8988T (cell line): ENCODE data around the gene HAGH.
A peak's percentile ranks its signal among the peaks of the same experiment; 100 is the strongest.
"Not testable (repeated sequence)": the region's sequence is repeated elsewhere in the genome, so short reads cannot be mapped to it uniquely, and the experiment has no call there.

ENCODE experiments used
- DNase-seq: peaks from one replicate; pipeline ENCODE4 v3.0.0; 2011

The HAGH gene

GRCh38 chr16:1826691-1827573 is at the start of gene HAGH, which contains the start of gene FAHD1:
Gene HAGH (minus strand): TSS chr16:1826825. CDS start chr16:1826787, 38 bp downstream.
Gene FAHD1 (plus strand): TSS chr16:1827206. CDS start chr16:1827239, 33 bp downstream.
- DNase-seq, result peak; percentile 90

DNA sequence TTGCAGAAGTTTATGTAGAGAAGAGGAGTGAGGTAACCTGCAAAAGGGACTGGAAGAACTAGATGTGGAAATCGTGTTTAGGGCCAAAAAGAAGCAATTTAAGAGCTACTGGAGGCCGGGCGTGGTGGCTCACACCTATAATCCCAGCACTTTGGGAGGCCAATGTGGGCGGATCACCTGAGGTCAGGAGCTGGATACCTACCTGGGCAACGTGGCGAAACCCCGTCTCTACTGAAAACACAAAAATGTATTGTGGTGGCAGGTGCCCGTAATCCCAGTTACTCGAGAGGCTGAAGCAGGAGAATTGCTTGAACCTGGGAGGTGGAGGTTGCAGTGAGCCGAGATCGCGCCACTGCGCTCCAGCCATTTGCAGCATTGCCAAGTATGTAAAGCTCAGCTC is 49.4 kb upstream of the HAGH start:
- DNase-seq, result not testable (repeated sequence)

GRCh38 chr16:1874854-1875253 is 48.2 kb upstream of the HAGH start:
- DNase-seq, result no peak

GRCh38 chr16:1871974-1872635 is 45.5 kb upstream of the HAGH start, which contains the start of gene MEIOB:
Gene MEIOB (minus strand): TSS chr16:1872164. CDS start chr16:1868175, 3,989 bp downstream.
- no peak for DNase-seq

DNA sequence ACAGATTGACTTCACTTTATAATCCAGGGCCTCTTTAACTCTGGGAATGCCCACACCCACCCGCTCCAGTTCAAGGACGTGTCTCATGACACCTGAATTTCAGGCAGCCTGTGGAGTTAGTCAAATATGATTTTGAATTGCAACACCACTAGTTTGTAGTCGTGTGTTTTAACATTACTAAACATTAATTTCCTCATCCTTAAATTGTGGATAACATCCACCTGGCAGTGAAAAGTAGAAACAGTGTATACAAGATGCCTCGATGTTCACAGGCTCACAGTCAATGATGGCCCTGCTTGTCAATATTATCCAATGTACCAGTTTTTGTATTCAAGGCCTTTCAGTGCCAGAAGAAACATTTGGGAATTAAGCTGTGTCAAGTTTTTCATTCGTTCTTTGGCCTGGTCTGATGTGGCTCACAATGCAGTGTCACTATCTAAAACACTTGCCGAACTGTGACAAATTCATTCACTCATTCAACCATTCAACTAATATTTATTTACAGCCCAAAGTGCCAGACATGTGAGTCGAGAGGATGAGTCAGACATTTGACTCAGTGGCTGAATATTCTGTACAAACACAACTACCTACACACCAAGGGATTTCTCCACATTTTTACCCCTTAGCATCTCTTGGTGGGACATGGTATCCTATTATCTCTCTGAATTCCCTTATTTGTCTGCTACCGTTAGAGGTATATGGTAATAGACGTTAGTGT is 43.9 kb upstream of the HAGH start:
- peak; percentile 40 for DNase-seq

- DNase-seq, result no peak
Observed at GRCh38 chr16:1865902-1866690, 39.5 kb upstream of the HAGH start.

DNA sequence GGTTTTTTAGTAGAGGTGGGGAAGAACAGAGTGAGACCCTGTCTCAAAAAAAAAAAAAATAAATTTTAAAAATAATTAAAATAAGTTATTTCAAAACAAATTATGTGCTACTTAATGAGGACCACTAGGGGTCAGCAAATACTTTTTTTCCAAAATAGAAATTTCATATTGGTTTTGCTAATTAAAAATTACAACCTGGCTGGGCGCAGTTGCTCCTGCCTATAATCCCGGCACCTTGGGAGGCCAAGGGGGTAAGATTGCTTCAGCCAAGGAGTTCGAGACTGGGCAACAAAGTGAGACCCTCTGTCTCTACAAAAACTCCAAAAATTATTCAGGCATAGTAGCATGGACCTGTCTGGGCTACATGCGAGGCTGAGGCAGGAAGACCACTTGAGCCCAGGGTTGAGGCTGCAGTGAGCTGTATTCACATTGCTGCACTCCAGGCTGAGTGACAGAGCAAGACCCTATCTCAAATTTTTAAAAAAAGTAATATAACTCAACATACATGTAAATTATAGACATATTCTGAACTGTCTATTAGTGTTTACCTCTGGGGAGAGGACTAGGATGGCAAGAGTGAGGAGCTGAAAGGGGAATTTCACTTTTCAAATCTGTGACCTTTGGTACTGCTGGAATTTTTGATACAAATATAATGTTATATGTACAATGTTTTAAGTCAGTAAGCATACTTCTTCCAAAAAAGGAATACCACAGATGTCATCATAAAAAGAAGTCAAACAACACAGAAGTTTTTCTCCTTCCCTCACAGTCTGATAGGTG is 37.2 kb upstream of the HAGH start:
- no peak for DNase-seq

DNA sequence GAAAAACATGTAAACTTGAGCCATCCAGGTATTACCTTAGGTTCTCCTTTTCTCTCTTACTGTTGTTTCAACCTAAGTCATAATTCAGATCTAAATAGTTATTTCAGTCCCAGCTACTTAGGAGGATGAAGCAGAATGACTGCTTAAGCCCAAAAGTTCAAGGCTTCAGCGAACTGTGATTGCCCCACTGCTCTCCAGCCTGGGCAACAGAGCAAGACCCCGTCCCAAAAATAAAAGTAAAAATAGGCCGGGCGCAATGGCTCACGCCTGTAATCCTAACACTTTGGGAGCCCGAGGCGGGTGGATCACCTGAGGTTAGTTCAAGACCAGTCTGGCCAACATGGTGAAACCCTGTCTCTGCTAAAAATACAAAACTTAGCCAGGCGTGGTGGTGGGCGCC is 35.8 kb upstream of the HAGH start:
- DNase-seq, result no peak

DNA sequence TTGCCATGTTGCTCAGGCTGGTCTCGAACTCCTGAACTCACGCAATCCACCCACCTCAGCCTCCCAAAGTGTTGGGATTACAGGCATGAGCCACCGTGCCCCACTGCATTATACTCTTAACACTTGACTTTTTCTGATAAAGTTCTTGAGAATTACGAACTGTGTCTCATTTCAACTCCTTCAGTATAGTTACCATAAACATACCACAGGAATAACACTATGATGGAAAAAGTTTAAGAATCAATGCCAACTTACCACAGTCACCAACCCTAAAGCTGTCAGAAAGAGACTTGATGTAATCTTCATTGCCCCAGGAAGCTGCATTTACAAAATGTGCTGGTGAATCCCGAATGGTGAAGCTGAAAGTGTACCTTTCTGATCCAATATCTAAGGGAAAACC is 35.1 kb upstream of the HAGH start:
- no peak for DNase-seq

DNA sequence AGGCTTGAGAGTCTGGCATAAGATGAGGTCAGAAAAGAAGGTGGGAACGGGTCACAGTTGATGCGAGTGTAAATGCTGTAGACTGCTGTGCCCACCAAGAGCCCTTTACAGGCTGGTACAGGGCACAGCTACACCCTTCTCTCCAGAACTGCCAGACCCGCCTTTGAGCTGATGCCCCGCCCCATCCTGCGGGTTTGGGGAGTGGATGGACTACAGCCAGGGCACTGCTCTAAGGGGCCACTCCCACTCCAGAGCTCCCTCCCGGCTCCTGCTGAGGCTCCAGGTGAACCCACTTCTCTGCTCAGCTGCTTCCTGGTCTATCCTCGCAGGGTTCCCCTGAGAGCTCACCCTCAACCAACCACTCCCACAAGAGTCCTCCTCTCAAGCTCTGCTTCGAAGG is 33.0 kb upstream of the HAGH start:
- DNase-seq, result no peak

GRCh38 chr16:1858189-1858865 is 31.7 kb upstream of the HAGH start:
- no peak for DNase-seq

GRCh38 chr16:1857433-1858097 is 30.9 kb upstream of the HAGH start:
- no peak for DNase-seq

DNA sequence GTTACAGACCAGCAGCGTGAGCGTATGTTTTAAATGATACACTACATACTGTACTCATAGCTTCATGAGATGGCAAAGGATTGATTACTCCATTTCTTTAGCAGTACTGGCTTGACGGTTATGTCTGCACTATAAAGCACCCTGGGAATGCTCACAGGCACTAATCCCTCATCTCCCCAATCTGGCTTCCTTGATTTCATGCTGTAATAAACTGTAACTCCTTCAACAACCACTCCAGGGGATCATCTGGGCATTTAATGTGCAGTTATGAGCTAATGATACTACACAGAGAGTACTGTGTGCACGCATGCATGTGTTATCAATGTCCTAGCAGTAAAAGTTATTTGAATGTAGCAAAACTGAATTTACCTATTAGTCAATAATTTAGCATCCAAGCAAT is 25.2 kb upstream of the HAGH start:
- no peak for DNase-seq

- DNase-seq, result no peak
Observed at GRCh38 chr16:1850981-1851380, 24.4 kb upstream of the HAGH start.

GRCh38 chr16:1846416-1846815 is 19.8 kb upstream of the HAGH start:
- no peak for DNase-seq

DNA sequence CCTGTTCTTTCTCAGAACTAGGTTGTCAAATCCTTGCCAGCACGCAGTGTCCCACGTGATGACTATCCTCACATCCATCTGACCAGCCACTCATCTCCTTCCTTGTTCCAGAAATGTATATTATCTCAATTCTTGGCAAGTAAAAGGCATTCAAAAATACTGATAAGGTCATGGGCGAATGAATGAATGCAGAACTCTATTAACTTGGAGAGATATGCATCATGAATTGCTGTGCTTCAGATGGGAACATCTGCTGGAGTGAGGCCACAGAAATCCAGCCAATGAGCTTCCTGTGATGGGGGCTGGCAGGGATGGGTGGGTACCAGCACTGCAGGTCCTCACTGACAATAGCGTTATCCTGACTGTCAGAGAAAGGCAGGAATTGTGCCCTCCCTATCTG is 19.4 kb upstream of the HAGH start:
- no peak for DNase-seq

- no peak for DNase-seq
Observed at GRCh38 chr16:1839554-1839953, 12.9 kb upstream of the HAGH start.

GRCh38 chr16:1834096-1834495 is 7.5 kb upstream of the HAGH start:
- DNase-seq, result no peak

DNA sequence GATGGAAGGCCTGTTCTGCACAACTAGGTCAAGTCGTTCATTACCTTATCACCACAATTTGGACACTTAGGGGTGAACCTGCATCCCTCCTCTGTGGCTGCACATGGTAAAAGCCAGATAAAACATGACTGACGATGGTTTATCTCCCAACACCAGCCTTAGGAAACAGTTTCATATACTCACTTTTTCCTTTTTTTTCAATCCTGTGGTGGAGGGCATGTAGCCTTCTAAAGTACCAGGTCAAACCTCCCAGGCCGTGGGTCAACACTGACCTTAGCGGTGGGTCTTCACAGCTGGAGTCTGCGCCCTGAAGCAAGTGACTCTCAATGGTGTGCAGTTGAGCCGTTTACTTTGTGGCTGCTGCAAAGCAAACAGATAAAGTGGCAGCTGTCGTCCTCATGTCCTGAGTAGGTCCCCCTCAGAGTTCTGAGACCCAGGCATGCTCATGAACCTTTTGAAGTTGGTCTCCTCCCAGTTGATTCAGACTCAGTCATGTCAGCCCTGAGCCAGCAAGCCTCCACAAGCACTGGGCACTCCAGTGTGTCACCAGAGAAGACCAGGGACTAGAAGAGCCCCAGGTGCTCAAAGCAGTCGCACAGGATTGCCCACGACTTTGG is 6.3 kb upstream of the HAGH start:
- no peak for DNase-seq
